Activated T-helper 1 cell treated with anti-CD3 and anti-CD28 coated beads, Interleukin-12 subunit alpha, Interleukin-12 subunit beta, Interleukin-2, Interleukin-4 antibody, amounts not matched to agents 30 ng/mL and 10 ng/mL and 1 ng/mL, durations not matched to agents 14 hours and 24 hours and 36 hours (primary cell): Measurements from ENCODE around the gene GABRD. TPM values are rescaled to one million over a fixed set of nuclear protein-coding genes. Genes with fewer than 3 reads are reported as not detected.
A peak's percentile ranks its signal among the peaks of the same experiment; 100 is the strongest.

ENCODE experiments used
- DNase-seq: peaks from one replicate; pipeline ENCODE4 v3.0.0; 2021; ENCODE audit warnings: low spot score
- H3K27ac Mint-ChIP-seq: one replicate; pipeline ENCODE4 v1.8.0; 2021; ENCODE audit warnings: mild to moderate bottlenecking, mixed read lengths
- H3K27me3 Mint-ChIP-seq: one replicate; pipeline ENCODE4 v1.8.0; 2022; ENCODE audit warnings: mild to moderate bottlenecking, moderate library complexity, mixed read lengths; ENCODE audit not compliant: insufficient read depth
- H3K36me3 Mint-ChIP-seq: one replicate; pipeline ENCODE4 v1.8.0; 2021; ENCODE audit warnings: low read depth, mixed read lengths
- H3K4me1 Mint-ChIP-seq: one replicate; pipeline ENCODE4 v1.8.0; 2021; ENCODE audit warnings: low read depth, mixed read lengths
- H3K4me3 Mint-ChIP-seq: one replicate; pipeline ENCODE4 v1.8.0; 2021; ENCODE audit warnings: mild to moderate bottlenecking, moderate library complexity, mixed read lengths
- H3K9me3 Mint-ChIP-seq: one replicate; pipeline ENCODE4 v1.8.0; 2021; ENCODE audit warnings: mixed read lengths
- intact Hi-C: fragments of 100-400 bp; cut with micrococcal nuclease; formaldehyde crosslinking; loops from one replicate; pipeline ENCODE4 v1.15.1; 2024
- total RNA-seq: library from RNA; stranded (reverse); gene quantifications from 2 replicates; pipeline ENCODE4 v1.2.3, GENCODE V29; 2022

Gene GABRD, protein sequence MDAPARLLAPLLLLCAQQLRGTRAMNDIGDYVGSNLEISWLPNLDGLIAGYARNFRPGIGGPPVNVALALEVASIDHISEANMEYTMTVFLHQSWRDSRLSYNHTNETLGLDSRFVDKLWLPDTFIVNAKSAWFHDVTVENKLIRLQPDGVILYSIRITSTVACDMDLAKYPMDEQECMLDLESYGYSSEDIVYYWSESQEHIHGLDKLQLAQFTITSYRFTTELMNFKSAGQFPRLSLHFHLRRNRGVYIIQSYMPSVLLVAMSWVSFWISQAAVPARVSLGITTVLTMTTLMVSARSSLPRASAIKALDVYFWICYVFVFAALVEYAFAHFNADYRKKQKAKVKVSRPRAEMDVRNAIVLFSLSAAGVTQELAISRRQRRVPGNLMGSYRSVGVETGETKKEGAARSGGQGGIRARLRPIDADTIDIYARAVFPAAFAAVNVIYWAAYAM
- 0.26 TPM in 1 of 2 replicates, not detected in the other for total RNA-seq

DNA sequence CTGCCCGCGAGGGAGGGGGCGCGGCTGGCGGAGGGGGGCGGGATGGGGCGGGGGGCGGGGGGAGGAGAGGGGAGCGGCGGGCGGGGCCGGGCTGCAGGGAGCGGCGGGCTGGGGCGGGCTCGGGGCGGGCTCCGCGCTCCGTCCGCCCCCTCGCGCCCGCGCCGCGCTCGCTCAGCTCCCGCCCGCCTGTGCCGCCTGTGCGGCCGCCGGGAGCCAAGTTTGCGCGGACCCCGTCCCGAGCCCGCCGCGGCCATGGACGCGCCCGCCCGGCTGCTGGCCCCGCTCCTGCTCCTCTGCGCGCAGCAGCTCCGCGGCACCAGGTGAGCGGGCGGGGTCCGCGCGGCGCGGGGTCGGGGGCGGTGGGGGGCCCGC lies at the start of gene GABRD:
TSS of gene GABRD (plus strand) at position 174 of the 372 bp plus-strand sequence. CDS start at position 253, 79 bp downstream.
- intact Hi-C loops: loop anchor here (2.0 kb wide), 1 partner anchor 22 kb away; no protein-coding TSS in a partner anchor
- Mint-ChIP-seq H3K9me3 (no peaks in the 10 kb centered on the region), H3K4me1 (no peaks in the 10 kb centered on the region), H3K27ac (peak within 1 kb of the TSS; percentile 40), H3K4me3 (no peak within 1 kb of the TSS), H3K36me3 (no peaks in the 10 kb centered on the region), H3K27me3 (peaks cover 38% of the 10 kb centered on the region)
- no peak for DNase-seq

DNA sequence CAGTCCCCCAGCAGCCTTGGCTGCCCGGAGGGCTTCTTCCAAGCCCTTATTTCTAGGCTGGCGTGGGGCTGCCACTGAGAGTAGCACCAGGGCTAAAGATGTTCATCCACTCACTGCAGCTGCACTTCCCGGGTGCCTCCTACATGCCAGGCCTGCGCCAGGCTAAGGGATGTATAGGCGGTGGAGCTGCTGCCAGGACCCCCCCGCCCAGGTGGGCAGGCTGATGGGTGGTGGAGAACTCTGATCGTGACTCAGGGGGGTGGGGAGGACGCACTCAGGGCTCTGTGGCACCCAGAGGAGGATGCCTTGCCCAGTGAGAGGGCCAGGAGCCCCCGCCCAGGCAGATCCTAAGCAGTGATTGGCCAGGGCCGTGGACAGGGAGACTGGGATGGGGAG lies 49.6 kb upstream of the GABRD start:
- H3K27me3 Mint-ChIP-seq: peaks cover 3% of the 10 kb centered on the region
- H3K27ac Mint-ChIP-seq: no peak overlapping the region
- no peaks in the 10 kb centered on the region for H3K4me1 Mint-ChIP-seq
- H3K4me3 Mint-ChIP-seq: no peak overlapping the region
- no peak for DNase-seq
- intact Hi-C loops: no loop called here
- peaks cover 12% of the 10 kb centered on the region for H3K9me3 Mint-ChIP-seq
- no peaks in the 10 kb centered on the region for H3K36me3 Mint-ChIP-seq

GRCh38 chr1:1969953-1970716 lies 49.0 kb upstream of the GABRD start:
- H3K4me1 Mint-ChIP-seq: no peaks in the 10 kb centered on the region
- no peak overlapping the region for H3K27ac Mint-ChIP-seq
- peaks cover 12% of the 10 kb centered on the region for H3K9me3 Mint-ChIP-seq
- H3K27me3 Mint-ChIP-seq: peaks cover 3% of the 10 kb centered on the region
- no peaks in the 10 kb centered on the region for H3K36me3 Mint-ChIP-seq
- intact Hi-C loops: no loop called here
- DNase-seq: no peak
- H3K4me3 Mint-ChIP-seq: no peak overlapping the region

DNA sequence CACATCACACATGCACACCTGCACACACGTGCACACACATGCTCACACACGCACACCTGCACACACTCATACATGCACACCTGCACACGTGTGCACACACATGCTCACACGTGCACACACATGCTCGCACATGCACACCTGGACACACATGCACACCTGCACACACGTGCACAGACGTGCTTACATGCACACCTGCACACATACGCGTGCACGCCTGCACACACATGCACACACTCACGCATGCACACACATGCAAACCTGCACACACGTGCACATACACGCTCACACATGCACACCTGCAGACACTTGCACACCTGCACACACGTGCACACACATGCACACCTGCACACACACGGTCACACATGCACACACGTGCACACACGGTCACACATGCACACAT lies 48.1 kb upstream of the GABRD start:
- Mint-ChIP-seq H3K27me3 (peaks cover 3% of the 10 kb centered on the region), H3K27ac (no peak overlapping the region), H3K4me1 (no peaks in the 10 kb centered on the region), H3K36me3 (no peaks in the 10 kb centered on the region), H3K4me3 (no peak overlapping the region), H3K9me3 (peaks cover 12% of the 10 kb centered on the region)
- DNase-seq: no peak
- intact Hi-C loops: no loop called here

DNA sequence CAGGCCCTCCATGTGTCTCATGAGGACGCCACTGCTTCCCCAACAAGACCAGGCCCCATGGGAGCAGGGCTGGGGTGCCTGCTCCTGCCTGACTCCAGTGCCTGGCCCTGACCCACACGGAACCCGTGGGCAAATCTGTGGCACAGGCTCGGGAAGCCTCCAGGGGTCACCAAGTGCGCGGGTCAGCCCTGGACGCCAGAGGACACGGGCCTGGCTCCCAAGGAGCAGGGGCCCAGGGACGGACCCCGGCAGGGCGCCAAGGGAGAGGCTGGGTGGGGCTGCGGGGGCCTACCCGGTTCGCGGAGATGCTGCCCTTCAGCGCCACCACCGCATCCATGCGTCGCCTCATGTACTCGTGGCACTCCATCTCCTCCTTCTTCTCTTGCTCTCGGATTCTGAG lies 47.5 kb upstream of the GABRD start:
- no peak for DNase-seq
- Mint-ChIP-seq H3K36me3 (no peaks in the 10 kb centered on the region), H3K4me3 (no peak overlapping the region), H3K27ac (no peak overlapping the region), H3K4me1 (no peaks in the 10 kb centered on the region), H3K9me3 (peaks cover 12% of the 10 kb centered on the region), H3K27me3 (peaks cover 3% of the 10 kb centered on the region)
- intact Hi-C loops: no loop called here

GRCh38 chr1:1972976-1973715 lies 46.0 kb upstream of the GABRD start:
- intact Hi-C loops: no loop called here
- Mint-ChIP-seq H3K4me3 (no peak overlapping the region), H3K36me3 (no peaks in the 10 kb centered on the region), H3K27ac (no peak overlapping the region), H3K9me3 (peaks cover 8% of the 10 kb centered on the region), H3K27me3 (peaks cover 3% of the 10 kb centered on the region), H3K4me1 (no peaks in the 10 kb centered on the region)
- no peak for DNase-seq

GRCh38 chr1:1973716-1974642 lies 45.2 kb upstream of the GABRD start:
- Mint-ChIP-seq H3K4me3 (no peak overlapping the region), H3K4me1 (no peaks in the 10 kb centered on the region), H3K27me3 (peaks cover 1% of the 10 kb centered on the region), H3K36me3 (no peaks in the 10 kb centered on the region), H3K9me3 (peaks cover 12% of the 10 kb centered on the region), H3K27ac (no peak overlapping the region)
- DNase-seq: no peak
- intact Hi-C loops: no loop called here

DNA sequence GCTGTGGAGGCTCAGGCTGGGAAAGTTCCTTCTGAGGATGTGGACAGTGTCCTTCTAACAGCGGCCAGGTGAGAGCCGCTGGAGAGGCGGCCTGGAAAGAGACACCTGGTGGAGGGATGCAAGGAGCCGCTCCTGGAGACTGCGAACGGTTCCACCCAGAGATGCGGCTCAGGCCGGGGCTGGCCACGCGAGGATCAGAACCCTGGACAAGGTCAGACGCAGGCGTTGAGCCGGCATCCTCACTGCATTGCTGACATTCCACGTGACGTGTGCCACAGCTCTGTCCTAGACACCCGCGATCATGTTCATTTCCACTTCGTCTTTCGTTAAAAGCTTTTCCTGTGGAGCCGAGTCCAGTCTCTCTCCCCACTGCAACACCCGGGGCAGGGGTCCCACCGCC lies 44.3 kb upstream of the GABRD start:
- DNase-seq: no peak
- peaks cover 1% of the 10 kb centered on the region for H3K27me3 Mint-ChIP-seq
- H3K36me3 Mint-ChIP-seq: no peaks in the 10 kb centered on the region
- H3K9me3 Mint-ChIP-seq: peaks cover 21% of the 10 kb centered on the region
- intact Hi-C loops: no loop called here
- no peak overlapping the region for H3K27ac Mint-ChIP-seq
- no peak overlapping the region for H3K4me3 Mint-ChIP-seq
- no peaks in the 10 kb centered on the region for H3K4me1 Mint-ChIP-seq

DNA sequence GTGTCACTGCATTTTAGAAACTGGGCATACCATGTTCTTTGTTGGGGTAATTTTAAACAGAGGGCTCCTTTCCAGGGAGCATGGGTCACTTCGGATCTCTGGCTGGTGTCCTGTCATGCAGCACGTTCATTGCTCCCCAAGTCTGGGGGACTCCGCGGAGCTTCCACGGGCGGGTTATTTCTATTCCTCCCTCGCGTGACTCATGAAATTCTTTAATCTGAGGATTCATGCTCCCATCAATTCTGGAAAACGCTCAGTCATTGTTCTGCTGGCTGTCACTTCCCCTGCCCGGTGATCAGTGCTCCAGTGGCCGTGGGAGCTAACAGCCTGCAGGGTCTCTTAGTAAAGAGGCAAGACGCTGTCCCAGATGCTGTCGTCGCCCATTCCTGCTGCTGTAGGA lies 43.6 kb upstream of the GABRD start:
- Mint-ChIP-seq H3K27ac (no peak overlapping the region), H3K9me3 (peaks cover 21% of the 10 kb centered on the region), H3K27me3 (peaks cover 1% of the 10 kb centered on the region), H3K4me3 (no peak overlapping the region), H3K4me1 (no peaks in the 10 kb centered on the region), H3K36me3 (no peaks in the 10 kb centered on the region)
- DNase-seq: no peak
- intact Hi-C loops: no loop called here

- intact Hi-C loops: no loop called here
- Mint-ChIP-seq H3K4me3 (no peak overlapping the region), H3K4me1 (no peaks in the 10 kb centered on the region), H3K9me3 (peaks cover 20% of the 10 kb centered on the region), H3K27ac (no peak overlapping the region), H3K36me3 (no peaks in the 10 kb centered on the region), H3K27me3 (peaks cover 1% of the 10 kb centered on the region)
- DNase-seq: no peak
These were observed 43.1 kb upstream of the GABRD start for GRCh38 chr1:1976031-1976430.

DNA sequence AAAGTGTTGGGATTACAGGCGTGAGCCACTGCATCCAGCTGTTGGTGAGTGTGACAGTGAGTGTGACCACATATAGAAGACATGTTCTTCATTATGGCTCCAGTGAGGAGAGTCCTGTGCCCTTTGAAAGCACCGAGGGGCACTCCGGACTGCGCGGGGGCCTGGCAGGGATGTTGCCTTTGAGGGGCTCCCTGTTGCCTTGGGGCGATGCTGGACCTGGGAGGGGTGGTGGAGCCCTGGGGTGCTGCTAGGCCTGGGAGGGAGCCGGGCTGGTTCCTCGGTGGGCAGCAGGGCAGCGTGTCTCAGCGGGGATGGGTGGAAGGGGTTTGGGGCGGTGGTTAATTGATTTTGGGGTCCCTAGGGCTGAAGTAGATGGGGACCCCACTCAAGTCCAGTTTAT lies 41.0 kb upstream of the GABRD start:
- Mint-ChIP-seq H3K27ac (no peak overlapping the region), H3K27me3 (no peaks in the 10 kb centered on the region), H3K36me3 (no peaks in the 10 kb centered on the region), H3K4me3 (no peak overlapping the region), H3K4me1 (no peaks in the 10 kb centered on the region), H3K9me3 (peaks cover 14% of the 10 kb centered on the region)
- intact Hi-C loops: no loop called here
- no peak for DNase-seq
